HepG2 (cell line): ENCODE data around the gene KIAA1191. TPM values are rescaled to one million over a fixed set of nuclear protein-coding genes. Genes with fewer than 3 reads are reported as not detected.

ENCODE experiments used
- ATAC-seq: fragments of 200-7000 bp; cut with Tn5 transposase; 3 replicates; pipeline ENCODE4 v1.9.1; 2020; ENCODE audit warnings: mild to moderate bottlenecking, moderate library complexity
- BruUV-seq: library from RNA; stranded (reverse); fragments of 400-500 nt; replicated peaks from 2 replicates; lab custom pipeline; 2021; lab: Mats Ljungman, UMichigan
- CTCF ChIA-PET: fragments of 300-600 bp; formaldehyde crosslinking; extraction: SDS; loops from one replicate; lab custom pipeline; 2021; ENCODE audit warnings: low total read pairs, inconsistent platforms, low intra/inter-chr PET ratio; lab: Yijun Ruan, JAX
- POLR2A ChIA-PET: fragments of 350-600 bp; sonication (Branson Sonifier 250); formaldehyde crosslinking; loops from one replicate; lab custom pipeline; 2020; ENCODE audit warnings: antibody characterized with exemption, inconsistent platforms; lab: Yijun Ruan, JAX
- DNase-seq: peaks from one replicate; pipeline ENCODE4 v3.0.0-alpha.2; 2015; ENCODE audit warnings: low spot score
- FAIRE-seq: peaks from 3 replicates; lab custom pipeline; 2011; peaks lifted over from hg19 to GRCh38; lab: Jason Lieb, UNC
- H2AFZ ChIP-seq: one replicate; pipeline ENCODE4 v1.6.1; 2011; ENCODE audit warnings: low read length, inconsistent platforms
- H3K27ac ChIP-seq: fragments of 300-600 bp; 3 replicates; pipeline ENCODE4 v1.8.0; 2011; ENCODE audit warnings: mixed run types, mild to moderate bottlenecking, mixed read lengths, low read length, inconsistent platforms; ENCODE audit not compliant: insufficient read depth; ENCODE audit errors: extremely low read length
- H3K27me3 ChIP-seq, 2 experiments: fragments of 200-600 bp in 1 of 2; 2 replicates in 1 of 2; 3 replicates in 1 of 2; pipeline versions ENCODE4 v1.6.0 to v1.8.0; 2011; ENCODE audit warnings: low read length in 2 of 2, mild to moderate bottlenecking in 2 of 2, moderate library complexity in 2 of 2, inconsistent platforms in 1 of 2; ENCODE audit not compliant: insufficient read depth in 2 of 2, control insufficient read depth in 1 of 2
- H3K36me3 ChIP-seq, 2 experiments: fragments of 200-600 bp in 1 of 2; replicated peaks in 1 of 2; 2 replicates in 1 of 2; 3 replicates in 1 of 2; pipeline versions ENCODE4 v1.5.1 to v1.8.0; 2011; ENCODE audit warnings: low read length in 2 of 2, inconsistent platforms in 1 of 2; ENCODE audit not compliant: insufficient read depth in 2 of 2, control insufficient read depth in 1 of 2
- H3K4me1 ChIP-seq: 2 replicates; pipeline ENCODE4 v1.5.1; 2012; ENCODE audit warnings: low read length, inconsistent platforms; ENCODE audit not compliant: insufficient read depth
- H3K4me2 ChIP-seq: 2 replicates; pipeline ENCODE4 v1.6.0; 2011; ENCODE audit warnings: low read depth, low read length, inconsistent platforms
- H3K4me3 ChIP-seq, 3 experiments: fragments of 200-600 bp in 1 of 3; sonication (generic), shearing (Covaris generic) in 1 of 3; replicated peaks in 1 of 3; 2 replicates each; pipeline ENCODE4 v1.5.1; 2011 to 2016; ENCODE audit warnings: low read length in 3 of 3, inconsistent platforms in 2 of 3, low read depth in 2 of 3, mild to moderate bottlenecking in 2 of 3, control low read depth in 1 of 3, mixed read lengths in 1 of 3; ENCODE audit not compliant: insufficient read depth in 1 of 3
- H3K79me2 ChIP-seq: one replicate; pipeline ENCODE4 v1.6.1; 2011; ENCODE audit warnings: low read length, inconsistent platforms; ENCODE audit not compliant: insufficient read depth
- H3K9ac ChIP-seq: 2 replicates; pipeline ENCODE4 v1.6.0; 2011; ENCODE audit warnings: mild to moderate bottlenecking, low read depth, low read length, inconsistent platforms; ENCODE audit not compliant: insufficient read depth
- H3K9me3 ChIP-seq: 2 replicates; pipeline ENCODE4 v1.5.1; 2012; ENCODE audit warnings: mild to moderate bottlenecking, low read length
- H4K20me1 ChIP-seq: 2 replicates; pipeline ENCODE4 v1.6.0; 2011; ENCODE audit warnings: inconsistent platforms, mild to moderate bottlenecking, low read length, moderate library complexity; ENCODE audit not compliant: insufficient read depth
- FOSL1 ChIP-seq: sonication (generic); formaldehyde crosslinking; IDR thresholded peaks from 2 replicates; pipeline ENCODE4 v1.9.0; 2021; ENCODE audit warnings: missing genetic modification reagents, borderline replicate concordance
- HDAC1 ChIP-seq: sonication (generic); formaldehyde crosslinking; IDR thresholded peaks from 2 replicates; pipeline ENCODE4 v1.5.1; 2020; ENCODE audit warnings: mild to moderate bottlenecking, missing genetic modification reagents
- HDAC2 ChIP-seq: sonication (generic); formaldehyde crosslinking; IDR thresholded peaks from 2 replicates; pipeline ENCODE4 v1.4.0; 2020; ENCODE audit warnings: missing genetic modification reagents
- KDM5B ChIP-seq: sonication (generic); formaldehyde crosslinking; IDR thresholded peaks from 2 replicates; pipeline ENCODE4 v1.4.0; 2020; ENCODE audit warnings: missing genetic modification reagents, mild to moderate bottlenecking, borderline replicate concordance
- RARG ChIP-seq: sonication (generic); formaldehyde crosslinking; IDR thresholded peaks from 2 replicates; pipeline ENCODE4 v1.4.0; 2020; ENCODE audit warnings: low read depth, mild to moderate bottlenecking, missing genetic modification reagents
- SP1 ChIP-seq, 2 experiments: fragments of 450-650 bp in 1 of 2; sonication (generic) in 1 of 2; formaldehyde crosslinking in 1 of 2; IDR thresholded peaks; 2 replicates each; pipeline versions ENCODE4 v1.4.0 to v1.6.1; 2016 to 2020; ENCODE audit warnings: missing genetic modification reagents in 1 of 2
- ZFP62 ChIP-seq: sonication (generic); formaldehyde crosslinking; IDR thresholded peaks from 2 replicates; pipeline ENCODE4 v1.4.0; 2020; ENCODE audit warnings: missing genetic modification reagents
- ZFP90 ChIP-seq: sonication (generic); formaldehyde crosslinking; IDR thresholded peaks from 2 replicates; pipeline ENCODE4 v1.8.0; 2022; ENCODE audit warnings: missing genetic modification reagents, mild to moderate bottlenecking, inconsistent platforms, borderline replicate concordance
- ZNF136 ChIP-seq: sonication (generic); formaldehyde crosslinking; IDR thresholded peaks from 2 replicates; pipeline ENCODE4 v1.8.1; 2022; ENCODE audit warnings: low read depth, mild to moderate bottlenecking, moderate library complexity, missing genetic modification reagents
- ZNF354B ChIP-seq: sonication (generic); formaldehyde crosslinking; IDR thresholded peaks from 2 replicates; pipeline ENCODE4 v1.8.0; 2022; ENCODE audit warnings: mild to moderate bottlenecking, missing genetic modification reagents
- ZNF451 ChIP-seq: sonication (generic); formaldehyde crosslinking; IDR thresholded peaks from 2 replicates; pipeline ENCODE4 v1.5.0; 2020; ENCODE audit warnings: mild to moderate bottlenecking, missing genetic modification reagents
- whole genome bisulfite sequencing: methylation state at CpG from one replicate; pipeline ENCODE4 v1.1.6; 2017; ENCODE audit warnings: low lambda C conversion rate; 5-methylcytosine and 5-hydroxymethylcytosine counted together
- in situ Hi-C: cut with HindIII; loops from 2 replicates; pipeline ENCODE4 v1.10.0; 2017; ENCODE audit warnings: low pct_unique_long_range_greater_than_20kb; ENCODE audit not compliant: extremely low pct_ligation_motif_present
- intact Hi-C: fragments of 100-400 bp; cut with micrococcal nuclease; formaldehyde crosslinking; loops from one replicate; pipeline ENCODE4 v1.10.0; 2022; ENCODE audit not compliant: unreplicated experiment
- polyA plus RNA-seq, 8 experiments: library from polyadenylated mRNA; depleted of rRNA in 3 of 8; stranded (reverse) in 7 of 8; unstranded in 1 of 8; fragments of >200 nt; fragmentation: Illumina TruSeq in 4 of 8; extraction: Trizol in 4 of 8; gene quantifications; 2 replicates each; pipeline versions ENCODE4 v1.2.1 to v1.2.3, GENCODE V29; 2011 to 2016; ENCODE audit warnings: low read depth in 4 of 8, missing spikeins in 1 of 8, mixed read lengths in 1 of 8; ENCODE audit not compliant: insufficient read depth in 1 of 8
- total RNA-seq, 5 experiments: library from RNA; depleted of rRNA; stranded (reverse); fragments of >200 nt; fragmentation: Illumina TruSeq; extraction: Trizol; gene quantifications; 2 replicates each; pipeline ENCODE4 v1.2.3, GENCODE V29; 2016; ENCODE audit warnings: low read depth in 1 of 5
- TF ChIP-seq, protein P1 (sequence below): sonication (generic); formaldehyde crosslinking; IDR thresholded peaks from 2 replicates; pipeline ENCODE4 v1.5.0; 2020; ENCODE audit warnings: mild to moderate bottlenecking, missing genetic modification reagents
- TF ChIP-seq, protein P2 (sequence below): sonication (generic); formaldehyde crosslinking; IDR thresholded peaks from 2 replicates; pipeline ENCODE4 v1.8.1; 2023; ENCODE audit warnings: mild to moderate bottlenecking, inconsistent platforms, moderate library complexity, missing genetic modification reagents, borderline replicate concordance
- TF ChIP-seq, protein P3 (sequence below): sonication (generic); formaldehyde crosslinking; IDR thresholded peaks from 2 replicates; pipeline ENCODE4 v1.8.0; 2022; ENCODE audit warnings: missing genetic modification reagents, low read depth, mild to moderate bottlenecking, borderline replicate concordance
- TF ChIP-seq, protein P4 (sequence below): sonication (generic); formaldehyde crosslinking; IDR thresholded peaks from 2 replicates; pipeline ENCODE4 v1.8.0; 2022; ENCODE audit warnings: mild to moderate bottlenecking, missing genetic modification reagents, moderate library complexity
- TF ChIP-seq, protein P5 (sequence below): sonication (generic); formaldehyde crosslinking; IDR thresholded peaks from 2 replicates; pipeline ENCODE4 v1.8.1; 2023; ENCODE audit warnings: mild to moderate bottlenecking, missing genetic modification reagents

Gene KIAA1191
- total and polyA plus RNA-seq, 2 of the 13 experiments (the other 11 are each of a cell fraction or from before 2014, with no cell fraction given): 63.6 to 103 TPM

DNA sequence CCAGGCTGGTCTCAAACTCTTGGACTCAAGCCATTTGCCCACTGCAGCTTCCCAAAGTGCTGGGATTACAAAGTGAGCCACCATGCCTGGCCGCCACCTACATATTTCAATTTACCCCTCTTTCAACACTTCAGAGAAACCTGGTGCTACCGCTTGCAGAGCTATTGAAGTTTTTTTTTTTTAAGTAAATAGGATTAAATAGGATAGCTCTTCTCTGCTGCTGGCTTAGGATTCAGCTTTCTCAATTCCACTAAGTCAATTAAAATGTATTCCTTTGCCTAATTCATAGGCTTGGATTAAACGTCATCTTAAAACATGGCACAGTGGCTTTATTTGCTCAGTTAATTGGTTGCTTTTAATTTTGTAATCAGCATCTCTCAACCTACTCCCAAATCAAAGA is 41.0 kb downstream of the KIAA1191 start:
- Histone ChIP-seq H3K4me3 (no peak overlapping the region), H3K4me1 (no peaks in the 10 kb centered on the region), H3K9ac (no peak overlapping the region), H3K9me3 (no peaks in the 10 kb centered on the region), H3K79me2 (no peaks in the 10 kb centered on the region), H4K20me1 (no peaks in the 10 kb centered on the region), H3K36me3 (peaks cover 0 to 11% of the 10 kb centered on the region in 2 experiments; a peak in 3 of 5 replicates), H3K27ac (no peak overlapping the region), H2AFZ (no peak overlapping the region), H3K27me3 (no peaks in the 10 kb centered on the region), H3K4me2 (no peak overlapping the region)
- ChIA-PET CTCF (no interaction called here), POLR2A (interaction anchor here (0.8 kb wide), 1 partner anchor 41 kb away, joined by 3 read pairs; the partner anchor contains the start of gene KIAA1191)
- 100% methylated on average over 3 of the region's 3 CpGs for WGBS
- ATAC-seq (no peak), DNase-seq (no peak), FAIRE-seq (no peak)
- no TSS peak for BruUV-seq
- no peak for TF ChIP-seq KDM5B (CRISPR knock-in tag)
- TF ChIP-seq, protein P1, sequence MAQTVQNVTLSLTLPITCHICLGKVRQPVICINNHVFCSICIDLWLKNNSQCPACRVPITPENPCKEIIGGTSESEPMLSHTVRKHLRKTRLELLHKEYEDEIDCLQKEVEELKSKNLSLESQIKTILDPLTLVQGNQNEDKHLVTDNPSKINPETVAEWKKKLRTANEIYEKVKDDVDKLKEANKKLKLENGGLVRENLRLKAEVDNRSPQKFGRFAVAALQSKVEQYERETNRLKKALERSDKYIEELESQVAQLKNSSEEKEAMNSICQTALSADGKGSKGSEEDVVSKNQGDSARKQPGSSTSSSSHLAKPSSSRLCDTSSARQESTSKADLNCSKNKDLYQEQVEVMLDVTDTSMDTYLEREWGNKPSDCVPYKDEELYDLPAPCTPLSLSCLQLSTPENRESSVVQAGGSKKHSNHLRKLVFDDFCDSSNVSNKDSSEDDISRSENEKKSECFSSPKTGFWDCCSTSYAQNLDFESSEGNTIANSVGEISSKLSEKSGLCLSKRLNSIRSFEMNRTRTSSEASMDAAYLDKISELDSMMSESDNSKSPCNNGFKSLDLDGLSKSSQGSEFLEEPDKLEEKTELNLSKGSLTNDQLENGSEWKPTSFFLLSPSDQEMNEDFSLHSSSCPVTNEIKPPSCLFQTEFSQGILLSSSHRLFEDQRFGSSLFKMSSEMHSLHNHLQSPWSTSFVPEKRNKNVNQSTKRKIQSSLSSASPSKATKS (CRISPR knock-in tag): no peak
- no peak for TF ChIP-seq HDAC1 (CRISPR knock-in tag)
- no peak for TF ChIP-seq HDAC2 (CRISPR knock-in tag)
- TF ChIP-seq, protein P2, sequence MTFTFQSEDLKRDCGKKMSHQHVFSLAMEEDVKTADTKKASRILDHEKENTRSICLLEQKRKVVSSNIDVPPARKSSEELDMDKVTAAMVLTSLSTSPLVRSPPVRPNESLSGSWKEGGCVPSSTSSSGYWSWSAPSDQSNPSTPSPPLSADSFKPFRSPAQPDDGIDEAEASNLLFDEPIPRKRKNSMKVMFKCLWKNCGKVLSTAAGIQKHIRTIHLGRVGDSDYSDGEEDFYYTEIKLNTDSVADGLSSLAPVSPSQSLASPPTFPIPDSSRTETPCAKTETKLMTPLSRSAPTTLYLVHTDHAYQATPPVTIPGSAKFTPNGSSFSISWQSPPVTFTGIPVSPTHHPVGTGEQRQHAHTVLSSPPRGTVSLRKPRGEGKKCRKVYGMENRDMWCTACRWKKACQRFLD (CRISPR knock-in tag): no peak
- TF ChIP-seq RARG (CRISPR knock-in tag): no peak
- TF ChIP-seq, protein P3, sequence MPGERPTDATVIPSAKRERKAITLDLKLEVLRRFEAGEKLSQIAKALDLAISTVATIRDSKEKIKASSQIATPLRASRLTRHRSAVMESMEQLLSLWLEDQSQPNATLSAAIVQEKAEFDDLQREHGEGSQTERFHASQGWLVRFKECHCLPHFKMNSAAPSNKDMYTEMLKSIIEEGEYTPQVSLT: no peak
- TF ChIP-seq SP1 (IDR thresholded peaks at IDR 0.05): no peak
- TF ChIP-seq SP1 (CRISPR knock-in tag; IDR thresholded peaks at IDR 0.05): no peak
- no peak for TF ChIP-seq ZNF136
- TF ChIP-seq, protein P4, sequence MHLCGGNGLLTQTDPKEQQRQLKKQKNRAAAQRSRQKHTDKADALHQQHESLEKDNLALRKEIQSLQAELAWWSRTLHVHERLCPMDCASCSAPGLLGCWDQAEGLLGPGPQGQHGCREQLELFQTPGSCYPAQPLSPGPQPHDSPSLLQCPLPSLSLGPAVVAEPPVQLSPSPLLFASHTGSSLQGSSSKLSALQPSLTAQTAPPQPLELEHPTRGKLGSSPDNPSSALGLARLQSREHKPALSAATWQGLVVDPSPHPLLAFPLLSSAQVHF (CRISPR knock-in tag): no peak
- TF ChIP-seq, protein P5, sequence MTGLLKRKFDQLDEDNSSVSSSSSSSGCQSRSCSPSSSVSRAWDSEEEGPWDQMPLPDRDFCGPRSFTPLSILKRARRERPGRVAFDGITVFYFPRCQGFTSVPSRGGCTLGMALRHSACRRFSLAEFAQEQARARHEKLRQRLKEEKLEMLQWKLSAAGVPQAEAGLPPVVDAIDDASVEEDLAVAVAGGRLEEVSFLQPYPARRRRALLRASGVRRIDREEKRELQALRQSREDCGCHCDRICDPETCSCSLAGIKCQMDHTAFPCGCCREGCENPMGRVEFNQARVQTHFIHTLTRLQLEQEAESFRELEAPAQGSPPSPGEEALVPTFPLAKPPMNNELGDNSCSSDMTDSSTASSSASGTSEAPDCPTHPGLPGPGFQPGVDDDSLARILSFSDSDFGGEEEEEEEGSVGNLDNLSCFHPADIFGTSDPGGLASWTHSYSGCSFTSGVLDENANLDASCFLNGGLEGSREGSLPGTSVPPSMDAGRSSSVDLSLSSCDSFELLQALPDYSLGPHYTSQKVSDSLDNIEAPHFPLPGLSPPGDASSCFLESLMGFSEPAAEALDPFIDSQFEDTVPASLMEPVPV (CRISPR knock-in tag): no peak
- TF ChIP-seq ZFP90 (CRISPR knock-in tag): no peak
- no peak for TF ChIP-seq ZNF451 (CRISPR knock-in tag)
- no peak for TF ChIP-seq FOSL1 (CRISPR knock-in tag)
- TF ChIP-seq ZFP62 (CRISPR knock-in tag): no peak
- TF ChIP-seq ZNF354B (CRISPR knock-in tag): no peak
- in situ Hi-C loops (no loop called here), intact Hi-C loops (no loop called here)
